ENCODE results near the gene ZNF585A.
"Not testable (repeated sequence)": the region's sequence is repeated elsewhere in the genome, so short reads cannot be mapped to it uniquely, and the experiment has no call there.

Gene ZNF585A

DNA sequence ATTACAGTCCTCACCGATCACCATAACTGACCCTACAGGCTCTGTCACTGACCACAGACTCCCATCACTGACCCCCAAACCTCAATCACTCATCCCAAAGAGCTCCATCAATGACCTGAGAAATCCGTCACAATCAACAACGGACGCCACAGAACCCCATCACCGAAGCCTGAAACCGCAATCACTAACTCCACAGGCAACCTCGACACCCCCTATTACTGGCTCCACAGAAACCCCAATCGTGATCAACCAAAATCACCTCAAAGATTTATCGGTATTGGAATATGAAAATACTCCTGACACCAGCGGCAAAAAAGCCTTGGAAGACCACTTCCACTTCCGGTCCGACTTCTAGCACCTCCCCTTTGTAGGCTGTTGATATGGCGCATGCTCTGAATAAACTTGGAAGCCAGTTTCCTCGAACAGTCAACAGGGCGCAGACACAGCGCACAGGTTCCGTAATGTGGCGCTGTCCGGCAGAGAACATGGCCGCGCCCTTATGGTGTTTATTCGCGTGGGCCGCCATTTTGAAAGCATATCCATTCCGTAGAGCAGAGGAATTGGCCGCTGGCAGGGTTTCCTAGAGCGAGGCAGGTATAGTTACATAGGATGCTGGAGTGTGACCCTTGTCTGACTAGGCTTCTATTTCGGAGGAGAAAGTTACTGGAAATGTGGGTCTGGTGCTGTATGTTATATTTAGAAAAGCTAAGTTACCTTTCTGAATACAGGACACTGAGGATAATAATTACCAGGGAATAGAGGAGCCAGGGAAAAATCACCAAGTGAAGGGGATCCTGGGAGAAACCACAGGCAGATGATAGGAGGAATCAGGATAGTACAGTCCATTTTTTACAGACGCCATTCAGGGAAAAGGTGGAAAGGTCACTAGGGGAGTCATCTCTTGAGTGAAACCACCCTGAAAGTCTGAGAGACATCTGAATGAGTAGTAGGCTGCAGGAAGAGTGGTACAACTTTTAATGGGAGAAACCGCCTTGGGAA lies at the start of gene ZNF585A:
TSS of gene ZNF585A (minus strand) at position 328 of the 999 bp plus-strand sequence. CDS start 2,785 bp downstream, outside the sequence.
- peak; percentile 98 for DNase-seq

DNA sequence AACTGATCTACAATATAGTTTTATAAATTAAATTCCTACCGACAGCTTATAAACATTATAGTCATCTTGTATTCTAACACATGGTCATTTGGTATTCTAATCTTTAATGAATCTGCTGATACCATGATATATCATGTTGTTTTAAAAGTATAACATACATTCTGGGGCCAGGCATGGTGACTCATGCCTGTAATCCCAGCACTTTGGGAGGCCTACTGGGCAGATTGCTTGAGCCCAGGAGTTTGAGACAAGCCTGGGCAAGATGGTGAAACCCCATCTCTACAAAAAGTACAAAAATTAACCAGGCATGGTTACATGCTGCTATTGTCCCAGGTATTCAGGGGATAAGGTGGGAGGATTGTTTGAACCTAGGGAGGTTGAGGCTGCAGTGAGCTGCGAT lies 48.6 kb upstream of the ZNF585A start:
- DNase-seq = no peak

DNA sequence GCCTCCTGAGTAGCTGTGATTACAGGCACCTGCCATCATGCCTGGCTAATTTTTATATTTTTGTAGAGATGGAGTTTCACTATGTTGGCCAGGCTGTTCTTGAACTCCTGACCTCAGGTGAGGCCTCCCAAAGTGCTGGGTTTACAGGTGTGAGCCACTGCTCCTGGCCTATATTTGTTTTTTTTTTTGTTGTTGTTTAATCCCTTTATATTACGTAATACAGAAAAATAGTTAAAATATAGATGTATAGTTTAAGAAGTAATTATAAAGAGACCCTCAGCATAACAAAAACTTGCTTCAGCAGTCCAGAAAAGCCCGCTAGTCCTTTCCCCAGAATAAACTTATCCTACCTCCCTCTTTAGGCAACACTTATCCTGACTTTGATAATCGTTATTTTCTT lies 47.9 kb upstream of the ZNF585A start:
- no peak for DNase-seq

DNA sequence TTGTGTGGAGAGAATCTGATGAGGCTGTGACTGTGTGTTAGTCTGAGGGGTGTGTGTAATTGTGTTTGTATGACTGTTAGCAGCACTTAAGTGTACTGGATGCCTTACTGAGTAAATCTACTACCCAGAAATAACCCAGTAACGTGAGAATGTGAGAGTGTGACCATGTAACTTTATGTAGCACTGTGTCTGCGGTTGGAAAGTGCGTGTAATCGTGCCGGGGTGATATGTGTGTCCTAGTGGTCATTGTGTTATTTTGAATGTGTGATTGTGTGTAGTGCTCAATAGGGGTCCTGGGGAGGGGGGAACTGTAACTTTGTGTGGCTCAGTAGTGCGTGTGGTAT lies 46.1 kb upstream of the ZNF585A start:
- no peak for DNase-seq

DNA sequence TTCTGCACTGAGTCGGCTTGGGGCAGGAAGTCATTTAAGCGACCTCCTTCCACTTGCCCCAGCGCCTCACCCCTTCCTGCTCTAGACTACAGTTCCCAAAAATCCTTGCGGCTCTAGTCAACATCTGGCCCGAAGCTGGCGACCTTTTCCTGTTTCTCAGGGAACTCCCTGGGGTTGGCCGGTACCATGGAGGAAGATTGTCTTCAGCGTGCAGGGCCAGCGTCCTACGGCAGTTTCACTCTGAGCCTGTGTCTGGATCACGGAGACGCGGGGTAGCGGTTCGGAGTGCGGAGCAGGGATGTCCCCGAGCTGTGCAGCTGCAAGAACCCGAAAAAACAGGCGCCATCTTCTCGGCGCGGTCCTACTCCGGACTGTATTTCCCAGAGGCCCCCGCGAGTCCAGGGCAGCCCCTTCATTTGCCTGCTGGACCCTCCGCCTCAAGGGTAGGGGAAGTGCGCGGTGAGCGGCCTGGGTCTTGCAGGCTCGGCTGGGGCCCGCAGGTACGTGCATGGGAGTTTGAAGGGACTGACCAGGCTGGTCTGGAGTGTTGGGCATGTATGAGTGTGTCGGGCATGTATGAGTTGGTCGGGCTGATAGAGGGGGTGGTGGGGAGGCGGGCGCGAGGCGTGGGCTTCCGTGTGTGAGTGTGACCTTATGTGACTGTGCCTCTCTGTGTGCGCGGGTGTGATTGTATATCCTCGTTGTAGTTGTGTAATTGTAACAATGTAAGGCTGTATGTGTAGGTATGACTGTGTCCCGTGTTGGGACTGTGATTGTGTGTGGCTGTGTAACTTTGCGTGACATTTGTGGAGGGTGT lies 45.5 kb upstream of the ZNF585A start, which contains the start of gene ZNF383:
TSS of gene ZNF383 (plus strand) at position 440 of the 817 bp plus-strand sequence. CDS start 12,240 bp downstream, outside the sequence.
- DNase-seq = peak; percentile 97

DNA sequence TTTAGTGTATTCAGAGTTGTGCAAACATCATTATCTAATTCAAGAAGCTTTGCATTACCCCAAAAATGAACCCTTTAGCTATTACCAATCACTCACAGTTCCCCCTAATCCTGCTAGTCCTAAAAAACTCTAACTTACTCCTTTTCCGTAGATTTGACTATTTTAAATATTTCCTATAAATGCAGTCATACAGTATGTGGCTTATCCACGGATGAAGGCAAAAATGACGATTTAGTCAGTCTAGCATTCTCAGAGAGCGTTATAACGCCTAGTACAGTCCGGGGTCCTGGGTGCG lies 44.9 kb upstream of the ZNF585A start:
- no peak for DNase-seq

DNA sequence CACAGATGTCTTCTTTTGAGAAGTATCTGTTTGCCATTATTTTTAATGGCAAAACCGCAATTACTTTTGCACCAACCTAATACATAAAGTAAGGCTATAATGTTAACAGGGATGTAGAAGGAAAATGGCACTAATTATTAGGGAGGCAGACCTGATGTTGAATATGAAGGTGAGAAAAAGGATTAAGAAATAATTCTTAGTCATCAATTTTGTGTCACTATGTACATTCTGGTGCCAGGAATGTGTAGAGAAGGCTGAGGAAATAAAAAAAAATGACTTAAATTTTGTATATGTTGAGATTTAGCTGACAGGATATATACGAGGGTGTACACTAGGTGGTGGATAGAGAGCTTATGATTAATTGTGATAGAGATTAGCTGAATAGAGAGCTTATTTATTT lies 25.3 kb upstream of the ZNF585A start:
- DNase-seq = no peak

DNA sequence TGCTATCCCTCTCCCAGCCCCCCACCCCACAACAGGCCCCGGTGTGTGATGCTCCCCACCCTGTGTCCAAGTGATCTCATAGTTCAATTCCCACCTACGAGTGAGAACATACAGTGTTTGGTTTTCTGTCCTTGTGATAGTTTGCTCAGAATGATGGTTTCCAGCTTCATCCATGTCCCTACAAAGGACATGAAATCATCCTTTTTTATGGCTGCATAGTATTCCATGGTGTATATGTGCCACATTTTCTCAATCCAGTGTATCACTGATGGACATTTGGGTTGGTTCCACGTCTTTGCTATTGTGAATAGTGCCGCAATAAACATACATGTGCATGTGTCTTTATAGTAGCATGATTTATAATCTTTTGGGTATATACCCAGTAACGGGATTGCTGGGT lies 24.6 kb upstream of the ZNF585A start:
- DNase-seq = not testable (repeated sequence)

DNA sequence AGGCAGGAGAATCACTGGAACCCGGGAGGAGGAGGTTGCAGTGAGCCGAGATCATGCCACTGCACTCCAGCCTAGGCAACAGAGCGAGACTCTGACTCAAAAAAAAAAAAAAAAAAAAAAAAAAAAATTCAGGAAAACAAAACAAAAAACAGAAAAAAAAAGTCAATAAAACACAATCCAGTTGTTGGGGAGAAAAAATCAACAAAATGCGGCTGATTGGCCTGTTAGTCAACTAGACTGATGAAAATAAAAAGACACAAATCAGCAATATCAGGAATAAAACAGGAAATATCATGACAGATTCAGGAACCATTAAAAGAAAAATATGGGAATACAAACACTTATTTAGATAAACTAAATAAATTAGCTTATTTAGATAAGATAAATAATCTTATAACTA lies 22.8 kb upstream of the ZNF585A start:
- DNase-seq = not testable (repeated sequence)

DNA sequence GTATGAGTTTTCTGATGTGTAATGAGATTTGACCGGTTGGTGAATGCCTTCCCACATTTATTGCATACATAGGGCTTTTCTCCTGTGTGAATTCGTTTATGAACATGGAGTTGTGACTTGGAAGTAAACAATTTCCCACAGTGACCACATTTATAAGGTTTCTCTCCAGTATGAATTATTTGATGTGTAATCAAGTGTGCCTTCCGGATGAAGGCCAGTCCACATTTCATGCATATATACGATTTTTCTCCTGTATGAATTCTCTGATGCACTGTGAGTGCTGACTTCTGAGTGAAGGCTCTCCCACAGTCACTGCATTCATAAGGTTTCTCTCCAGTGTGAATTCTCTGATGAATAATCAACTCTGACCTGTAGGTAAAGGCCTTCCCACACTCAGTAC lies 13.6 kb upstream of the ZNF585A start:
- not testable (repeated sequence) for DNase-seq

DNA sequence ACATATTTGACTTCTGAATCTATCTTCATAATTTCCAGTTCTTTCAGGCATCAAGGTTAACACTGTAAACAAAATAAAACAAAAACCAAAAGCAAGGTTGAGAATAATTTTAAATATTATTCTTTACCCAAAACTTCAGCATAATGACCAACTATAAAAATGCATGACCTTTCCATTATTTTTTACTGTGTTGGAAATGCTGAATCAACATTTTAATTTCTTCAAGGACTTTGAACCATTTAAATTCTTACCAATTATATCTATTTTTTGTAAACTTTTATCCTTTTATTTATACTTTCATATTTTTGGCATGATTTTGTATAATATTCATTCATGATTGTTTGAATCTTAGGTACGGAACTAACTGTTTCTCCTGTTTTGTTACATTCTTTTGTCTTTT lies 6.9 kb downstream of the ZNF585A start:
- DNase-seq = no peak

DNA sequence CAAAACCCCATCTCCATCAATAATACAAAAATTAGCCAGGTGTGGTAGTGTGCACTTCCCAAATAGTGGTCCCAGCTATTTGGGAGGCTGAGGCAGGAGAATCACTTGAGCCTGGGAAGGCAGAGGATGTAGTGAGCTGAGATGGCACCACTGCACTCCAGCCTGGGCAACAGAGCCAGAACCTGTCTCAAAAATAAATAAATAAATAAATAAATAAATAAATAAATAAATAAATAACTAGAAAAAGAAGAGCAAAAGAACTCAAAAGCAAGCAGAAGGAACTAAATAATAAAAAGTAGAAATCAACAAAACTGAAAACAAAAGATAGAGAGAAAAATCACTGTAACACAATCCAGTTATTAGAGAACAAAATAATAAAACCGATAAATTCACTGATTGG lies 12.3 kb downstream of the ZNF585A start:
- no peak for DNase-seq

DNA sequence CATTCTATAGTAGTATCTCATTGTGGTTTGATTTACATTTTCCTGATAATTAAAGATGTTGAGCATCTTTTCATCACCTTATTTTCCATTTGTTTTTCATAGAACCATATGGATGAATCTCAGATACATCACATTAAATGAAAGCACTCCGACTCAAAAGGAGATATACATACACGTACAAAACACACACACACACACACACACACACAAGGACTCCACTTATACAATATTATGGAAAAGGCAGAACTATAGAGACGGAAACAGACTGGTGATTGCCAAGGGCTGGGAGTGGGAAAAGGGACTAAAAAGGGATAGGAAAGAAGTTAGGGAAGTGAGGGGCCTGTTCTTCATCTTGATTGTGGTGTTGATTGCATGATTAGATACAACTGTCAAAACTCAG lies 24.3 kb downstream of the ZNF585A start:
- no peak for DNase-seq

DNA sequence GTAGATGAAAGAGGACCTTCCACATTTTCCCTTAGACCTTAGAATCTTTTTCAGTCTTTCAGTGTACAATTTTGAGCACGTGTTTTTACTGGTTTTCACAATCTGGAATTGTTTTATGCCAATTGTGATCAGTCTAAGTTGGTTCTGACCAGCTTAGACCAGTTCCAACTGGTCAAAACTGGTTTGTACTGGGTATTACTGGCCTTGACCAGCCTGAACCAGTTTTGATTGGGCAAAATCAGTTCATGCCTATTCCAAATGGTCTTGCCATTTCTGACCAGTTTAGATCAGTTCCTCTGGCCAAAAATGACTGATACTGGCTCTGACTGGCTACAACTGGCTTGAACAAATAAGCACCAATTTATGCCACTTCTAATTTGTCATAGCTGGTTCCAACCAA lies 36.4 kb downstream of the ZNF585A start:
- no peak for DNase-seq

DNA sequence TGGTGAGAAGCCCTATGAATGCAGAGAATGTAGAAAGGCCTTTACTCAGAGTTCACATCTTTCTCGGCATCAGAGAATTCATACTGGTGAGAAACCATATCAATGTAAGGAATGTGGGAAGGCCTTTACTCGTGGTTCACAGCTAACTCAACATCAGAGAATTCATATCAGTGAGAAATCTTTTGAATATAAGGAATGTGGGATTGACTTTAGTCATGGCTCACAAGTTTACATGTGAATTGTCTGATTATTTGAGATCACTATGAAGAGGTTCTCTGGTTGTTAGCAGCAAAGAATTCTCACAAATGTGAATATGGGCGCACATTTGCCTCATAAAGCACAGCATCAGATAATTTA lies 43.7 kb downstream of the ZNF585A start:
- DNase-seq = no peak

DNA sequence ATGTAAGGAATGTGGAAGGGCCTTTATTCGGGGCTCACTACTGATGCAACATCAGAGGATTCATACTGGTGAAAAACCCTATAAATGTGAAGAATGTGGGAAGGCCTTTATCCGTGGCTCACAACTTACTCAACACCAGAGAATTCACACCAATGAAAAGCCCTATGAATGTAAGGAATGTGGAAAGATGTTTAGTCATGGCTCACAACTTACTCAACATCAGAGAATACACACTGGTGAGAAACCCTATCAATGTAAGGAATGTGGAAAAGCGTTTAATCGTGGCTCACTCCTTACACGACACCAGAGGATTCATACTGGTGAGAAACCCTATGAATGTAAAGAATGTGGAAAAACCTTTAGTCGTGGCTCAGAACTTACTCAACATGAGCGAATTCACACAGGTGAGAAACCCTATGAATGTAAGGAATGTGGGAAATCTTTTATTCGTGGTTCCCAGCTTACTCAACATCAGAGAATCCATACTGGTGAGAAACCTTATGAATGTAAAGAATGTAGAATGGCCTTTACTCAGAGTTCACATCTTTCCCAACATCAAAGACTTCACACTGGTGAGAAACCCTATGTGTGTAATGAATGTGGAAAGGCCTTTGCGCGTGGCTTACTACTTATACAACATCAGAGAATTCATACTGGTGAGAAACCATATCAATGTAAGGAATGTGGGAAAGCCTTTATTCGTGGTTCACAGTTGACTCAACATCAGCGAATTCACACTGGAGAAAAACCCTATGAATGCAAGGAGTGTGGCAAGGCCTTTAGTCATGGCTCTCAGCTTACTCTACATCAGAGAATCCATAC lies 44.3 kb downstream of the ZNF585A start:
- DNase-seq = no peak

DNA sequence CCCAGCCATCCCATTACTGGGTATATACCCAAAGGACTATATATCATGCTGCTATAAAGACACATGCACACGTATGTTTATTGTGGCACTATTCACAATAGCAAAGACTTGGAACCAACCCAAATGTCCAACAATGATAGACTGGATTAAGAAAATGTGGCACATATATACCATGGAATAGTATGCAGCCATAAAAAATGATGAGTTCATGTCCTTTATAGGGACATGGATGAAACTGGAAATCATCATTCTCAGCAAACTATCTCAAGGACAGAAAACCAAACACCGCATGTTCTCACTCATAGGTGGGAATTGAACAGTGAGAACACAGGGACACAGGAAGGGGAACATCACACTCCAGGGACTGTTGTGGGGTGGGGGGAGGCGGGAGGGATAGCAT lies 50.4 kb downstream of the ZNF585A start:
- not testable (repeated sequence) for DNase-seq

DNA sequence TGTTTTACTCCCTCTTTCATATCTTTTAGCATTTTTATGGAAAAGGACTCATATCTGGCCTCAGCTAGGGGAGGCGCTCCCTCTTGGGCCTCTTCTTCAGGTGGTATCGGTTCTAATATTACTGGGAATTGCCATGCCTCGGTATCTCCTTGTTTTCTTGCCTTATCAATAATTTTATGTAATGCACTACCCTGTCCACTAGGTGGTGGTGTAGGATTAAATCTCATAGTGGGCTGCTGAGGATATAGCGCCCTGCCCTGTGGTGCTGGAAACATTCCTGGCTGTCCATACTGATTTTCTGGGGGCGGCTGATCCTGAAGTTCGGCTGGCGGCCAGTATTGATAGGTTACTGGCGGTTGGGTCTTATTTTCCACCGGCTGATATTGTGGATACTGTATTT lies 58.5 kb downstream of the ZNF585A start:
- DNase-seq = no peak

DNA sequence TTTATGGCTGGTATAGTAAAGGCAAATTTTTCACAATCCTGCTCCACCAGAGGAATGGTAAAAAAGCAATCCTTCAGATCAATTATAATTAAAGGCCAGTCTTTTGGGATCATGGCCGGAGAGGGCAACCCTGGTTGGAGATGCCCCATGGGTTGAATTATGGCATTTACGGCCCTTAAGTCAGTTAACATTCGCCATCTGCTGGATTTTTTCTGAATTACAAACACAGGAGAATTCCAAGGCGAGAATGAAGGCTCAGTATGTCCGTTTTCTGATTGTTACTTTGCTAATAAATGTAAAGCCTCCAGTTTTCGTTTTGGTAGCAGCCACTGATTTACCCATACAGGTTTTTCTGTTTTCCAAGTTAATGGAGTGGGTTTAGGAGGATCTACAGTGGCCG lies 60.7 kb downstream of the ZNF585A start:
- not testable (repeated sequence) for DNase-seq

DNA sequence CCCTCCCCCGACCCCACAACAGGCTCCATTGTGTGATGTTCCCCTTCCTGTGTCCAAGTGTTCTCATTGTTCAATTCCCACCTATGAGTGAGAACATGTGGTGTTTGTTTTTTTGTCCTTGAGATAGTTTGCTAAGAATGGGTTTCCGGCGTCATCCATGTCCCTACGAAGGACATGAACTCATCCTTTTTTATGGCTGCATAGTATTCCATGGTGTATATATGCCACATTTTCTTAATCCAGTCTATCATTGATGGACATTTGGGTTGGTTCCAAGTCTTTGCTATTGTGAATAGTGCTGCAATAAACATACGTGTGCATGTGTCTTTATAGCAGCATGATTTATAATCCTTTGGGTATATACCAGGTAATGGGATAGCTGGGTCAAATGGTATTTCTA lies 68.4 kb downstream of the ZNF585A start:
- DNase-seq = not testable (repeated sequence)

DNA sequence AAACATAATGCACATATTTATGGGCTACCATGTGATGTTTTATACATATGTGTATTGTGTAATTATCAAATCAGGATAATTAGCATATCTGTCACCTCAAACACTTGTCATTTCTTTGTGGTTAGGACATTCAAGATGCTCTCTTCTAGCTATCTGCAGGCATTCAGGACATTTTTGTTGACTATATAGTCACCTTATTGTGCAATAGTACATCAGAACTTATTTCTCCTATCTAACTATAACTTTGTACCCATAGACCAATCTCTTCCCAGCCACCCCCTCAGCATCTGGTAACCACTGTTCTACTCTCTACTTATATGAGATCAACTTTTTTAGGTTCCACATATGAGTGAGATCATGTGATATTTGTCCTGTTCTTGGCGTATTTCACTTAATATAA lies 73.9 kb downstream of the ZNF585A start:
- no peak for DNase-seq

DNA sequence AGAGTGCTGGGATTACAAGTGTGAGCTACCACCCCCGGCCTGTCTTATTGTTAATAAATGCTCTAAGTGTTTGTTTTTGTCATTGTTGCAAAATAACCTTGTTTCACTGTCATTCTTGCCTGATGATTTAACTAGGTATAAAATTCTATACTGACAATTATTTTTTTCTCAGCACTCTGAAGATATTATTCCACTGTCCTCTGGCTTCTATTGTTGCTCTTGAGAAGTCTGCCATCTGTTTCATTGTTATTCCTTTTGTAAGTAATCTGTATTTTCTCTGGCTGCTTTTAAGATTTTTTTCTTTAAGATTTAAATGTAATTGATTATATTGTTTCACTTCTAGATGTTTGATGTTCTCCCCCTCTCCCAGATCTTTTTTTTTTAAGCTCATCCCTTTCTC lies 76.6 kb downstream of the ZNF585A start:
- no peak for DNase-seq
